Ovary (tissue), 9 donors: ENCODE data around the gene IRF4. TPM values are rescaled to one million over a fixed set of nuclear protein-coding genes. Genes with fewer than 3 reads are reported as not detected.
A peak's percentile ranks its signal among the peaks of the same experiment; 100 is the strongest.

ENCODE experiments used
- DNase-seq, 5 donors: peaks; one replicate each; pipeline ENCODE4 v3.0.0-alpha.2; 2019 to 2020
- H3K27ac ChIP-seq, 2 donors: fragments of 200-600 bp; one replicate each; pipeline versions ENCODE4 v1.5.1 to v1.8.0; 2019 to 2022
- H3K27me3 ChIP-seq: fragments of 200-600 bp; one replicate; pipeline ENCODE4 v1.8.0; 2022
- H3K36me3 ChIP-seq: fragments of 200-600 bp; sonication (generic); one replicate; pipeline ENCODE4 v1.5.1; 2019
- H3K4me1 ChIP-seq: one replicate; pipeline ENCODE4 v1.8.1; 2013; ENCODE audit warnings: mild to moderate bottlenecking, moderate library complexity; ENCODE audit not compliant: insufficient read depth
- H3K4me3 ChIP-seq: fragments of 200-600 bp; sonication (generic); one replicate; pipeline ENCODE4 v1.5.1; 2017
- H3K9me3 ChIP-seq, 2 donors: fragments of 200-600 bp in 1 of 2; sonication (generic) in 1 of 2; one replicate each; pipeline versions ENCODE4 v1.5.1 to v1.8.1; 2013 to 2019; ENCODE audit warnings: mild to moderate bottlenecking in 1 of 2, moderate library complexity in 1 of 2
- EP300 ChIP-seq: sonication (generic); formaldehyde crosslinking; IDR thresholded peaks from one replicate; pipeline ENCODE4 v1.6.1; 2017; ENCODE audit warnings: antibody characterized with exemption
- POLR2A ChIP-seq: fragments of 450-650 bp; IDR thresholded peaks from one replicate; pipeline ENCODE4 v1.6.1; 2017; ENCODE audit warnings: antibody characterized with exemption, mild to moderate bottlenecking, moderate library complexity
- WGBS, 3 donors: extraction: QIAGEN DNeasy Blood & Tissue Kit in 1 of 3; methylation state at CpG; one replicate each; pipeline versions ENCODE4 v1.1.5 to v1.1.7; 2013 to 2017; 5-methylcytosine and 5-hydroxymethylcytosine counted together
- intact Hi-C, 4 donors: fragments of 100-400 bp; cut with DNase I; formaldehyde crosslinking; loops; one replicate each; pipeline versions ENCODE4 v1.11.0 to v1.15.1; 2022 to 2023
- polyA plus RNA-seq, 2 donors: library from polyadenylated mRNA; stranded (reverse); fragments of 200-250 nt in 1 of 2; fragments of 350-450 nt in 1 of 2; fragmentation: Illumina TruSeq in 1 of 2; extraction: RNeasy Lipid Tissue Mini Kit (QIAGEN cat#74804) in 1 of 2; gene quantifications; one replicate each; pipeline ENCODE4 v1.2.3, GENCODE V29; 2013 to 2014
- total RNA-seq, 7 donors: library from RNA; depleted of rRNA in 2 of 7; stranded (reverse); fragments of >200 nt in 2 of 7; fragmentation: NEBNext Ultra II Directional in 3 of 7; extraction: Animal tissue kit (Norgen Biotek cat#: 25700) in 3 of 7; gene quantifications; one replicate each; pipeline versions ENCODE4 v1.1.0 to v1.2.4, GENCODE V29; 2016 to 2023
- TF ChIP-seq, protein P1 (sequence below), 3 donors: fragments of 450-650 bp in 2 of 3; fragments of 200-600 bp in 1 of 3; IDR thresholded peaks; one replicate each; pipeline versions ENCODE4 v1.5.1 to v1.8.0; 2016 to 2022; ENCODE audit warnings: antibody characterized with exemption in 3 of 3, mild to moderate bottlenecking in 1 of 3
- donor health status: DM: no; HTN: no; CAD: no; lungs with moderate emphysema.
- donor health status: DM: no; HTN: no; CAD: no.
- donor health status: Bipolar disorder and iron deficiency.
- donor health status: DM: yes; HTN: yes; CAD: no.
- donor health status: DM: no; HTN: no; CAD: no.
- donor health status: DM: yes; HTN: yes; CAD: no.

The IRF4 gene
- total and polyA plus RNA-seq, 9 donors = 0.12 to 20.7 (median 1.0) TPM

DNA sequence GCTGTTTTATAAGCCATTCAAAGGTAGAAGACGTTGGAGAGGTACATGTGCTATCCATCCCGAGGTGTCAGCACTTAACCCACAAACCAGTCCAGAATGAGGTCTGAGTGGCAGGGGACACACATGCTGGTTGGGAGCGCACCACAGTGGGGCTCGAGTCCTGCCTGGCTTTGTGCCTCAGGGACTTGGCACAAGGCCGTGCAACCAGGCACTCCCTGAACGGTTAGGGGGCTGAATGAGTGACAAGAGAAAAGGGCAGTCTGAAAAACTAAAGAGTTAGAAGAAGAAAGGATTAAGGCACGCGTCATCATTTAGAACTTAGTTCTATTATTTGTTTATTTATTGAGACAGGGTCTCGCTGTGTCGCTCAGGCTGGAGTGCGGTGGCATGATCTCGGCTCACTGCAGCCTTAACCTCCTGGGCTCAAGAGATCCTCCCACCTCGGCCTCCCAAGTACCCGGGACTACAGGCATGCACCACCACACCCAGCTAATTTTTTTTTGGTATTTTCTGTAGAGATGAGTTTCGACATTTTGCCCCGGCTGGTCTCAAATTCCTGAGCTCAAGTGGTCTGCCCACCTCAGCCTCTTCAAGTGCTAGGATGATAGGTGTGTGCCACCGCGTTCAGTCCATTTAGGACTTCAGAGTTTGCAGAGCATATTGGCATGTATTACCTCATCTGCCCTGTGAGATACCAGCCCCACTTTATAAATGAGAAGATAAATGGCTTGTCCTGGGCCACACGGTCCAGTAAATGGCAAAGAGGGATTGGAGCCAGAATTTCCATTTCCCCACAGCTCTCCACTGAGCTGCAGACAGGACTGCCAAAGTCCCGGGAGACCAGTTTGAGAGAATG is 47.4 kb upstream of the IRF4 start:
- Histone ChIP-seq H3K9me3 (no peaks in the 10 kb centered on the region), H3K27me3 (no peaks in the 10 kb centered on the region), H3K36me3 (no peaks in the 10 kb centered on the region), H3K4me1 (no peaks in the 10 kb centered on the region), H3K27ac (no peak overlapping the region), H3K4me3 (no peak overlapping the region)
- 83 to 84% (median 84%) methylated on average over 20 of the region's 20 CpGs for WGBS, 3 donors
- no peak for DNase-seq
- TF ChIP-seq, protein P1, sequence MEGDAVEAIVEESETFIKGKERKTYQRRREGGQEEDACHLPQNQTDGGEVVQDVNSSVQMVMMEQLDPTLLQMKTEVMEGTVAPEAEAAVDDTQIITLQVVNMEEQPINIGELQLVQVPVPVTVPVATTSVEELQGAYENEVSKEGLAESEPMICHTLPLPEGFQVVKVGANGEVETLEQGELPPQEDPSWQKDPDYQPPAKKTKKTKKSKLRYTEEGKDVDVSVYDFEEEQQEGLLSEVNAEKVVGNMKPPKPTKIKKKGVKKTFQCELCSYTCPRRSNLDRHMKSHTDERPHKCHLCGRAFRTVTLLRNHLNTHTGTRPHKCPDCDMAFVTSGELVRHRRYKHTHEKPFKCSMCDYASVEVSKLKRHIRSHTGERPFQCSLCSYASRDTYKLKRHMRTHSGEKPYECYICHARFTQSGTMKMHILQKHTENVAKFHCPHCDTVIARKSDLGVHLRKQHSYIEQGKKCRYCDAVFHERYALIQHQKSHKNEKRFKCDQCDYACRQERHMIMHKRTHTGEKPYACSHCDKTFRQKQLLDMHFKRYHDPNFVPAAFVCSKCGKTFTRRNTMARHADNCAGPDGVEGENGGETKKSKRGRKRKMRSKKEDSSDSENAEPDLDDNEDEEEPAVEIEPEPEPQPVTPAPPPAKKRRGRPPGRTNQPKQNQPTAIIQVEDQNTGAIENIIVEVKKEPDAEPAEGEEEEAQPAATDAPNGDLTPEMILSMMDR (IDR thresholded peaks at IDR 0.05) = no peak
- TF ChIP-seq POLR2A (no peak), EP300 (no peak)
- intact Hi-C loops = no loop called here

DNA sequence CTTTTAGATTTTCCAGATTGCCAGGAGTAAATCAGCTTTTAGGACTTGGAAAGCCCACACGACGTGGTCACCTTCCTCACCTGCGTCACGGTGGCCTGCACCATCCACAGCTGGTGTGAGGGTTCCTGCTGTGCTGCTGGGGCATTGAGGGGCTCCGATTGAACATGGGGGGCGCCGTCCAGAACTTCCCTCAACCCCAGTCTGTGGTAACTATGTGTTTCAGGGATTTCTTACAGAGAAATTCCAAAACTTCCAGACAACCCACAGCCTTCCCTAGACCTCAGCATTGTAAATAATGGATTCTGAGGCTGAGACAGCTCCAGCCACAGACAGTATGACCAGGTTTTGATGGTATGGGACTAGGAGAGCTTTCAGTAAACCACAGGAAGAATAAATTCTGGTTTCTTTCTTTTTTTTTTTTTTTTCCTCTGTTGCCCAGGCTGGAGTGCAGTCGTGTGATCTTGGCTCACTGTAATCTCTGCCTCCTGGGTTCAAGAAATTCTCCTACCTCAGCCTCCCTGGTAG is 46.7 kb upstream of the IRF4 start:
- H3K4me3 ChIP-seq = no peak overlapping the region
- H3K9me3 ChIP-seq = no peaks in the 10 kb centered on the region
- 72 to 79% (median 76%) methylated on average over 8 of the region's 8 CpGs for WGBS, 3 donors
- H3K36me3 ChIP-seq = no peaks in the 10 kb centered on the region
- intact Hi-C loops = no loop called here
- H3K27ac ChIP-seq = no peak overlapping the region
- TF ChIP-seq, protein P1 (IDR thresholded peaks at IDR 0.05) = no peak
- TF ChIP-seq EP300 = no peak
- no peak for TF ChIP-seq POLR2A
- no peaks in the 10 kb centered on the region for H3K27me3 ChIP-seq
- no peaks in the 10 kb centered on the region for H3K4me1 ChIP-seq
- DNase-seq = no peak

DNA sequence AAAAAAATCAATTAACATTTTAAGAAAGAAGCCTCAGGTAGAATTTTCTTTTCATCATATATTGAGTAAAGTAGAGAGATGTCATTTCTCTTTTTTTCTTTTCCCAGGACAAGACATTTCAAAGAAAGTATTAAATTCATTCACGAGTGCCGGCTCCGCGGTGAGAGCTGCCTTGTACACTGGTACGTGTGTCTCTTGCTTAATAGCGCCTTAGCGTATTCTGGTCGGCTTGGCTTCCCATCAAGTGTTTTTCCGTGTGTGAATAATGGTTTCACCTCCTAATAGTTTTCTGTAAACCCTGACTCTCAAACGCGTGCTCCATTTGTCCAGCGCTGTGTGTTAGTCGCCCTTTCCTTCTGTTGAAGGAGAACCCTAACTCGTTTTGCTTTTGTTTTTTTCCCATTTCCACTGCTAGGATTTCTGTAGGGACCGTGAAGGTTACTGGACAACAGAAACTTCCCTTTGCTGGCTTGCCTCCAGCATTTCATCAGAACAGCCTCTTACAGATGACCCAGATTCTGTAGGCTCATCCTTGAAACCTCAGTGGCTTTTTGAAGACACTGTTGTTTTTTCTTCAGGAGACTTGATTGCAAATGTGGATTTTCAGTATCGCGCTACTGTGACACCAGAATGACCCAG is 45.7 kb upstream of the IRF4 start:
- no peaks in the 10 kb centered on the region for H3K4me1 ChIP-seq
- intact Hi-C loops = no loop called here
- peak in 1 of 5 donors; percentile 16 for DNase-seq
- H3K4me3 ChIP-seq = no peak overlapping the region
- H3K27ac ChIP-seq = no peak overlapping the region
- no peaks in the 10 kb centered on the region for H3K9me3 ChIP-seq
- WGBS, 3 donors = 87 to 88% (median 88%) methylated on average over 17 of the region's 17 CpGs
- TF ChIP-seq POLR2A (no peak), EP300 (no peak)
- TF ChIP-seq, protein P1 (IDR thresholded peaks at IDR 0.05) = no peak
- no peaks in the 10 kb centered on the region for H3K36me3 ChIP-seq
- H3K27me3 ChIP-seq = no peaks in the 10 kb centered on the region

DNA sequence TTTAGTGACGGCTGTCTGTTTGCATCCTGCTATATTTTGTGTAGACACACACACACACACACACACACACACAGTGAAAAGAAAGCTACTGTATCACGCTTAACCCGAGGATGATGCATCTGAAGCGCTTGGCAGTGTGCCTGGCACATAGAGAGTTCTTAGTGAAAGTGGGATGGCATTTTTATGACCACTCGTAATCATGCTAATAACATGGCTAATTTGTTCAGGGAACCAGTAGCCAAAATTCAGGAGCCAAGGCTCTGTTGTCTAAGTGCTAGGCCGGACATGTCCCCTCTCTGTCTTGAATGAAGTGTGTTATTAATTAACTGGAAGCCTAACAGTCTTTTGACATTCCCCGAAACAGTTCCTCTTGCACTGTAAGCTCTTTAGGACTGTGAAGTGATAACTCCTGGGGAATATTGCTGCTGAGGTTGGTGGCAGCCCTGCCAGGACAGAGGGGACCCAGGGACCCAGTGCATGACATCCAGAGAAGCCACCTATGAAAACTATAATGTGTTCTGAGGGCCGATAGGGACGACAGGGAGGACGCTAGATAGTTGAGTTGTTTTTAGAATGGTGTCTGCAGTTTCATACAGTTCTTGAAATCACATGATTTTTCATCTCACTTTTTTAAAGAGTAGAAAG is 45.0 kb upstream of the IRF4 start:
- H3K36me3 ChIP-seq = no peaks in the 10 kb centered on the region
- no peaks in the 10 kb centered on the region for H3K27me3 ChIP-seq
- no peak for TF ChIP-seq EP300
- TF ChIP-seq POLR2A = no peak
- TF ChIP-seq, protein P1 (IDR thresholded peaks at IDR 0.05) = no peak
- no peak overlapping the region for H3K27ac ChIP-seq
- no peak overlapping the region for H3K4me3 ChIP-seq
- DNase-seq = no peak
- H3K9me3 ChIP-seq = no peaks in the 10 kb centered on the region
- WGBS, 3 donors = 76 to 79% (median 77%) methylated on average over 10 of the region's 10 CpGs
- H3K4me1 ChIP-seq = no peaks in the 10 kb centered on the region
- intact Hi-C loops = no loop called here
